AG09319 (cell line): ENCODE data around the gene GANC.
"Not testable (repeated sequence)": the region's sequence is repeated elsewhere in the genome, so short reads cannot be mapped to it uniquely, and the experiment has no call there.

ENCODE experiments used
- DNase-seq: peaks from one replicate; pipeline ENCODE4 v3.0.0-alpha.2; 2010; ENCODE audit warnings: low read depth; ENCODE audit errors: extremely low read depth
- CTCF ChIP-seq: IDR thresholded peaks from 2 replicates; pipeline ENCODE4 v1.5.1; 2011; ENCODE audit warnings: low read depth, mild to moderate bottlenecking, inconsistent platforms, low read length, moderate library complexity

The GANC gene

GRCh38 chr15:42306681-42307080, 33.7 kb downstream of the GANC start:
- no peak for DNase-seq
- no peak for TF ChIP-seq CTCF

- no peak for DNase-seq
- no peak for TF ChIP-seq CTCF
These were observed 40.5 kb downstream of the GANC start for GRCh38 chr15:42313463-42313862.

- DNase-seq = no peak
- TF ChIP-seq CTCF = no peak
These were observed 41.8 kb downstream of the GANC start for GRCh38 chr15:42314818-42315217.

- DNase-seq = no peak
- TF ChIP-seq CTCF = no peak
These were observed 42.5 kb downstream of the GANC start for GRCh38 chr15:42315521-42315920.

- not testable (repeated sequence) for DNase-seq
These were observed 43.3 kb downstream of the GANC start for GRCh38 chr15:42316282-42316805.

GRCh38 chr15:42319206-42319605, 46.2 kb downstream of the GANC start:
- TF ChIP-seq CTCF = no peak
- no peak for DNase-seq

- TF ChIP-seq CTCF = no peak
These were observed 51.3 kb downstream of the GANC start for GRCh38 chr15:42324308-42324707.

GRCh38 chr15:42329161-42329560, 56.2 kb downstream of the GANC start:
- TF ChIP-seq CTCF = no peak
- no peak for DNase-seq

More at GRCh38 chr15:42324308-42324707, 51.3 kb downstream of the GANC start:
- DNase-seq = peak; percentile 11
